NCI-H526 treated with DMSO at 0.1 percent for 48 hours (cell line): ENCODE results near the gene D2HGDH.

Experiments used
- DNase-seq: peaks from one replicate; lab custom pipeline; 2025; lab: John Stamatoyannopoulos, UW

Gene D2HGDH

GRCh38 chr2:241734467-241735208 is at the start of gene D2HGDH:
TSS of gene D2HGDH (plus strand) at chr2:241734630. CDS start at chr2:241735225, 595 bp downstream.
- DNase-seq, result peak; percentile 60

- no peak for DNase-seq
Observed at GRCh38 chr2:241686324-241686649, 48.1 kb upstream of the D2HGDH start.

- DNase-seq, result peak; percentile 96
Observed at GRCh38 chr2:241686650-241687425, 47.6 kb upstream of the D2HGDH start, which contains the start of gene DTYMK. TSS of gene DTYMK (minus strand) at chr2:241686815. CDS start at chr2:241686783, 32 bp downstream.

GRCh38 chr2:241689306-241689705 is 45.1 kb upstream of the D2HGDH start:
- DNase-seq, result no peak

GRCh38 chr2:241690202-241690717 is 44.2 kb upstream of the D2HGDH start:
- DNase-seq, result no peak

GRCh38 chr2:241692448-241692847 is 42.0 kb upstream of the D2HGDH start:
- no peak for DNase-seq

GRCh38 chr2:241695651-241696050 is 38.8 kb upstream of the D2HGDH start:
- no peak for DNase-seq

- peak; percentile 90 for DNase-seq
Observed at GRCh38 chr2:241701149-241701398, 33.4 kb upstream of the D2HGDH start.

GRCh38 chr2:241701399-241702154 is 32.9 kb upstream of the D2HGDH start, which contains the start of gene ING5:
TSS of gene ING5 (plus strand) at chr2:241702039. CDS start at chr2:241702066, 27 bp downstream.
- peak; percentile 90 for DNase-seq

- DNase-seq, result peak; percentile 80
Observed at GRCh38 chr2:241702155-241703031, 32.0 kb upstream of the D2HGDH start.

- no peak for DNase-seq
Observed at GRCh38 chr2:241703032-241703604, 31.3 kb upstream of the D2HGDH start.

GRCh38 chr2:241706537-241706936 is 27.9 kb upstream of the D2HGDH start:
- DNase-seq, result no peak

- no peak for DNase-seq
Observed at GRCh38 chr2:241708879-241709278, 25.6 kb upstream of the D2HGDH start.

- DNase-seq, result no peak
Observed at GRCh38 chr2:241719093-241719492, 15.3 kb upstream of the D2HGDH start.

- no peak for DNase-seq
Observed at GRCh38 chr2:241720099-241720498, 14.3 kb upstream of the D2HGDH start.

- no peak for DNase-seq
Observed at GRCh38 chr2:241720560-241720959, 13.9 kb upstream of the D2HGDH start.

- DNase-seq, result no peak
Observed at GRCh38 chr2:241721852-241722251, 12.6 kb upstream of the D2HGDH start.

- no peak for DNase-seq
Observed at GRCh38 chr2:241722896-241723454, 11.5 kb upstream of the D2HGDH start.

- no peak for DNase-seq
Observed at GRCh38 chr2:241724259-241724974, 10.0 kb upstream of the D2HGDH start.
